Measurements from ENCODE around the gene TENM4.

The TENM4 gene

DNA sequence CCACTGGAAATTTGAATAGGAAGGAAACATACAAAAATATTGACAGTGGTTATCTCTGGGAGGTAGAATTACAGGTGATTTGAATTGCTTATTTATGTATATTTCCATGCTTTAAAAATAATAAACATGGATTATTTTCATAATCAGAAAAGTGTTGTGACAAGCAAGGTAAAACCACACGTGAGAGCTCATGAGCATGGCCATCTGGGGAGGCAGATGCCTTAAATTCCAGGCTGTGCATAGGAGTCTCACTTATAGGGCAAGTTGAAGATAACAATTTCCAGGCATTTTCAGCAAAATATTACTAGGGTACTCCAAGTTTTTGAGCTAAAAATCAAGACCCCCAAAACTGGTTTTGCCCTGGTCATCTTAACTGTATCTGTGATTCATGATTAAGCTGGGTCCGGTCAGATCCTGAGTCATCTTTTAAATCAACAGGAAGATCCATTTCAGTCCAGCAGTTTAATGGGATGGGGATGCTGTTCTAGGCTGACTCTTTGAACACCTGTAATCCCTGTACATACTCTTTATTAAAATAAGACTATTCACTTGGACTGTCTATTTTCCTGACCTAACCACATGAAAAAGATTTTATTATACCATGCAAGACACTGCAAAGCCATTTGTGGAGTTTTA is 750.4 kb downstream of the TENM4 start:
- Histone ChIP-seq H3K9ac (ENCODE audit: low read depth in 1 of 2, low read length in 2 of 2) (no peak overlapping the region), H3K9me3 (ENCODE audit: control insufficient read depth in 2 of 2, low read length in 2 of 2) (no peaks in the 10 kb centered on the region), H3K27me3 (ENCODE audit: control insufficient read depth in 2 of 2, insufficient read depth in 2 of 2, low read length in 2 of 2) (no peaks in the 10 kb centered on the region), H3K4me1 (ENCODE audit: control insufficient read depth in 2 of 2, insufficient read depth in 2 of 2, low read length in 2 of 2) (no peaks in the 10 kb centered on the region), H3K27ac (ENCODE audit: low read depth in 2 of 2, low read length in 2 of 2) (no peak overlapping the region), H3K4me3 (ENCODE audit: low read length in 2 of 2) (no peak overlapping the region), H3K36me3 (ENCODE audit: control insufficient read depth in 2 of 2, insufficient read depth in 2 of 2, low read length in 2 of 2) (no peaks in the 10 kb centered on the region)

DNA sequence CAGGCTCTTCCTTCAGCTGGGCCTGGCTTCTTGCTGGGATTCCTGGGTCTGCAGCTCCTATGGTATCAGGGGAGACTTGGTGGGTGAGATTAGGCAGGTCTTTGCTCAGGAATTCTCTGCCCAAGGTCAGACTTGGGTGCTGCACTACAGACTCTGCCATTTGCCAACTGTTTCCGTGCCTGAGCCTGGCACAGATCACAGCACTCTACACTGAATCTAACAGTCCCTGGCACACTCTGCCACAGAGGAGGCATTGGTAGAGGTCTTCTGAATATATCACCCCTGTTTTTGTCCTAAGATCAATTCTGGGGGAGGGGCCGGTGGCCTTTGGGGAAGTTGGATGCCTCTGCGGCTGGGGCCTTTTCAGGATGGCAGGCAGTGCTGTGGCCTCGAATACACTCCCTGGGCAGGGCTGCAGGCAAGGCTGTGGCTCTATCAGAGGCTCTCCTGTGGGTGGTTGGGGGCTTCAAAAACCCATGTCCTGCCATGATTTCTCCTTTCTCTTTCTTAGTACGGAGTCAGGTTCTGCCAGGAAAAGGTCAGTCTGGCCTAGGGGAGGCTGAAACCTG is 751.2 kb downstream of the TENM4 start:
- no peak overlapping the region for H3K27ac ChIP-seq (ENCODE audit: low read depth in 2 of 2, low read length in 2 of 2)
- no peak overlapping the region for H3K9ac ChIP-seq (ENCODE audit: low read depth in 1 of 2, low read length in 2 of 2)
- H3K36me3 ChIP-seq (ENCODE audit: control insufficient read depth in 2 of 2, insufficient read depth in 2 of 2, low read length in 2 of 2), result no peaks in the 10 kb centered on the region
- H3K4me3 ChIP-seq (ENCODE audit: low read length in 2 of 2), result no peak overlapping the region
- H3K27me3 ChIP-seq (ENCODE audit: control insufficient read depth in 2 of 2, insufficient read depth in 2 of 2, low read length in 2 of 2), result no peaks in the 10 kb centered on the region
- no peaks in the 10 kb centered on the region for H3K4me1 ChIP-seq (ENCODE audit: control insufficient read depth in 2 of 2, insufficient read depth in 2 of 2, low read length in 2 of 2)
- H3K9me3 ChIP-seq (ENCODE audit: control insufficient read depth in 2 of 2, low read length in 2 of 2), result no peaks in the 10 kb centered on the region

DNA sequence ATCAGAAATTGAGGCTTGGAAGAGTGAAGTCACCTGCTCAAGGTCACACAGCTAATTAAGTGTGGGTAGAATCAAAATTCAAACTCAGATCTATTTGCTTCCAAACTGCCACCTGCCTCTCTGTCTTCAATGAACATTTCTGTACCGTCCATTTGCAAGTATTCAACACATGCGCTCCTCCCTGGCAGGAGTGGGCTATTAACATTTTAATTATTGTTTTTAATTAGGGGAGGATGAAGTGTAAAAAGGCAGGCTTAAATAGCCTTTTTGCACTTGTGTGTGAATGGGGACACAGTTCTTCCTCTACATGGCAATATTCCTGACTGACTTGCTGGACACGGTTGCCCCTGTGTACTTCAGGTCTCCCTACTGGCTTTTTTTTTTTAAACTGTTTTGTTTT is 751.7 kb downstream of the TENM4 start:
- Histone ChIP-seq H3K27ac (ENCODE audit: low read depth in 2 of 2, low read length in 2 of 2) (no peak overlapping the region), H3K4me1 (ENCODE audit: control insufficient read depth in 2 of 2, insufficient read depth in 2 of 2, low read length in 2 of 2) (no peaks in the 10 kb centered on the region), H3K9me3 (ENCODE audit: control insufficient read depth in 2 of 2, low read length in 2 of 2) (no peaks in the 10 kb centered on the region), H3K27me3 (ENCODE audit: control insufficient read depth in 2 of 2, insufficient read depth in 2 of 2, low read length in 2 of 2) (no peaks in the 10 kb centered on the region), H3K4me3 (ENCODE audit: low read length in 2 of 2) (no peak overlapping the region), H3K9ac (ENCODE audit: low read depth in 1 of 2, low read length in 2 of 2) (no peak overlapping the region), H3K36me3 (ENCODE audit: control insufficient read depth in 2 of 2, insufficient read depth in 2 of 2, low read length in 2 of 2) (no peaks in the 10 kb centered on the region)

DNA sequence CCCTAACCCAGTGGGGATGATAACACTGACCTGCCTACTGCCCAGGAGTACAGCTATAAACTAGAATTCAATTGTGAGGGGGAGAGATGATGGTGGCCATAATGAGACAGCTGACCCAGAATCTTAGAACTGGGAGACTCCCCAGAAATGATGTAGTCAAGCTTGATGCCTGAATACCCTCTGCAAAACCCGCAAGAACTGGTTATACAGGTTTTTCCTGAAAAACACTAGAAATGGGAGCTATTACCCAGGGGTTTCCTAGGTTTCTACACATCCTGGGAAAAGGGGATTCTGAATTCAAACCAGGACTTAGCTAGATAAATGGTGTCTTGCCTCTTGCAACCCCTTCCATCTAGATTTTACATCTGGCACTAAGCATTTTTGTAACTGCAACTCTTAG is 752.4 kb downstream of the TENM4 start:
- H3K27me3 ChIP-seq (ENCODE audit: control insufficient read depth in 2 of 2, insufficient read depth in 2 of 2, low read length in 2 of 2), result no peaks in the 10 kb centered on the region

DNA sequence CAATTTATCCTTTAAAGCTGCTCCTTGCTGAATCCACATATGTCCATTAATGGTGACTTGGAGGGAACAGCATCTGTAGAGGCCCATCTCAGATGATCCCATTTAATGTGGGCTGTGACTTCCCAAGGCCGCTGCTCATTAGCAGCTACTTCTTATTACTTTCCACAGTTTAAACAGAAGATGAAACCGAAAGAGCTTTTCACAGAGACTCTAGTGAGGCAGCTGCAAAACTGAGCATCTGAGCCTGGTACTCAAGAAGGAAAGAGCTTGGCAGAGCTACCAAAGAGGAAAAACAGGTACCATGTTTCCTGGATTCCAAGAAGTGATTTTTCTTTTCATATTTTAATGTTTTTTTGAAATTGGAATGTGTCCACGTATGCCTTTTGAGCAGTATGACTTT is 755.7 kb downstream of the TENM4 start:
- Histone ChIP-seq H3K4me1 (ENCODE audit: control insufficient read depth in 2 of 2, insufficient read depth in 2 of 2, low read length in 2 of 2) (no peaks in the 10 kb centered on the region), H3K27ac (ENCODE audit: low read depth in 2 of 2, low read length in 2 of 2) (no peak overlapping the region), H3K9ac (ENCODE audit: low read depth in 1 of 2, low read length in 2 of 2) (no peak overlapping the region), H3K9me3 (ENCODE audit: control insufficient read depth in 2 of 2, low read length in 2 of 2) (no peaks in the 10 kb centered on the region), H3K27me3 (ENCODE audit: control insufficient read depth in 2 of 2, insufficient read depth in 2 of 2, low read length in 2 of 2) (no peaks in the 10 kb centered on the region), H3K4me3 (ENCODE audit: low read length in 2 of 2) (no peak overlapping the region), H3K36me3 (ENCODE audit: control insufficient read depth in 2 of 2, insufficient read depth in 2 of 2, low read length in 2 of 2) (no peaks in the 10 kb centered on the region)

More for the DNA sequence above, 752.4 kb downstream of the TENM4 start:
- Histone ChIP-seq H3K9me3 (ENCODE audit: control insufficient read depth in 2 of 2, low read length in 2 of 2) (no peaks in the 10 kb centered on the region), H3K36me3 (ENCODE audit: control insufficient read depth in 2 of 2, insufficient read depth in 2 of 2, low read length in 2 of 2) (no peaks in the 10 kb centered on the region), H3K4me1 (ENCODE audit: control insufficient read depth in 2 of 2, insufficient read depth in 2 of 2, low read length in 2 of 2) (no peaks in the 10 kb centered on the region), H3K9ac (ENCODE audit: low read depth in 1 of 2, low read length in 2 of 2) (no peak overlapping the region), H3K4me3 (ENCODE audit: low read length in 2 of 2) (no peak overlapping the region), H3K27ac (ENCODE audit: low read depth in 2 of 2, low read length in 2 of 2) (no peak overlapping the region)

DNA sequence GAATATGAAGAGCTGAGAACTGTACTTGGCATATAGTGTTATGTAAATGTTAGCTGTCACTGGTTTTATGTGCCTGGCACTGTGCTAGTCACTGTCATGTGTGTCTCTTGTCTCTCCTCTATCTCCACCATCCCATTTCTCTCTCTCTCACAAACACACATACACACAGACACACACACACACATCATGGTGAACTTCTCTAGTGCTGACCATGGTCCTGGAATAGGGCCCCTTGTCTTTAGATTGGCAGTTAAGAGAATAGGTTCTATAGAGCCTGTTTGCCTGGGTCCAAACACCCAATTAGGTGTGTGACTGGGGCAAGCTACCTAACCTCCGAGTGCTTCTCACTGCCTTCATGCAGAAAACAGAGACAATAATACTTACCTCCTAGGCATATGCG is 756.5 kb downstream of the TENM4 start:
- Histone ChIP-seq H3K36me3 (ENCODE audit: control insufficient read depth in 2 of 2, insufficient read depth in 2 of 2, low read length in 2 of 2) (no peaks in the 10 kb centered on the region), H3K4me1 (ENCODE audit: control insufficient read depth in 2 of 2, insufficient read depth in 2 of 2, low read length in 2 of 2) (no peaks in the 10 kb centered on the region), H3K9me3 (ENCODE audit: control insufficient read depth in 2 of 2, low read length in 2 of 2) (no peaks in the 10 kb centered on the region), H3K27ac (ENCODE audit: low read depth in 2 of 2, low read length in 2 of 2) (no peak overlapping the region), H3K9ac (ENCODE audit: low read depth in 1 of 2, low read length in 2 of 2) (no peak overlapping the region), H3K4me3 (ENCODE audit: low read length in 2 of 2) (no peak overlapping the region), H3K27me3 (ENCODE audit: control insufficient read depth in 2 of 2, insufficient read depth in 2 of 2, low read length in 2 of 2) (no peaks in the 10 kb centered on the region)

DNA sequence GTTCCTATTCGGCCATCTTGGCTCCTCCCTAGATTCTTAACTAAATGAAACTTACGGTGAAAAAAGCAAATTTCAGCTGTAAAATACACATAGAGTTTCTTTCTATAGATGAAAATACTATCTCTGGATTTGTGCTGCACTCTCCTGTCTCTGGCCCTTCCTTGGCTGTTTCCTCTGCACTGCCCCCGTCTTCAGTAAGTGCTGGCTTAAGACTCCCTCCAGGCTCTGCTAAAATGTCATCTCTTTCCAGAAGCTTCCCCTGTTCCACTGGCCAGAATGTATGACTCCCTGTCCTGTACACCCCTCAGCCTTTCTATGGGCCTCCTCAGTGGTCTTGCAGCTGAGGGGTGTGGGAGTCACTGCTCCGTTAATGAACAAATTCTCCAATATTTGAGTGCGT is 757.1 kb downstream of the TENM4 start:
- Histone ChIP-seq H3K9ac (ENCODE audit: low read depth in 1 of 2, low read length in 2 of 2) (no peak overlapping the region), H3K4me3 (ENCODE audit: low read length in 2 of 2) (peak overlapping the region in 1 of 2 donors; percentile 23), H3K27me3 (ENCODE audit: control insufficient read depth in 2 of 2, insufficient read depth in 2 of 2, low read length in 2 of 2) (no peaks in the 10 kb centered on the region), H3K36me3 (ENCODE audit: control insufficient read depth in 2 of 2, insufficient read depth in 2 of 2, low read length in 2 of 2) (no peaks in the 10 kb centered on the region), H3K27ac (ENCODE audit: low read depth in 2 of 2, low read length in 2 of 2) (no peak overlapping the region), H3K4me1 (ENCODE audit: control insufficient read depth in 2 of 2, insufficient read depth in 2 of 2, low read length in 2 of 2) (no peaks in the 10 kb centered on the region), H3K9me3 (ENCODE audit: control insufficient read depth in 2 of 2, low read length in 2 of 2) (no peaks in the 10 kb centered on the region)

DNA sequence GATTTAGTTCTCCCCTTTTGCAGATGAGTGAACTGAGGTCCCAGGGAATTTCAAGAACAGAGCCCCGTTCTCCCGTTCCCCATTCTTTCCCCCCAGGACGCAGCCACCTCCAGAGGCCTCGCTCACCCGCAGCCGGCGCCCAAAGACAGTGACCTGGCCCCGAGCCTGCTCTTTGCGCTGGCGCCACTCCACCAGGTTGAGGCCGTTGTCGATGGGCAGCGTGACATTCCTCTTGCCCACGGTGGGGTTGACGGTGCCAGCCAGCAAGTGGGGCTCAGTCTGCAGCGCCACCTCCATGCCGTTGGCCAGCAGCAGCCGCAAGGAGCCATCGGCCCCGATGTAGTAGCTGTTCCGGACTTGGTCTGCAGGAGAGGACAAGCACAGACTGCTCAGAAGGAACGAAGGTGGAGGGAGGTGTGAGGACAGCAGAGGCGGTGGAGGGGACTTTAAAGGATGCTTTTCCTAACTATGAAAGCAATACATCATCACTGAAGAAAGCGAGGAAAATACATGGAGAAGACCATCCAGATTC is 764.7 kb downstream of the TENM4 start:
- H3K27me3 ChIP-seq (ENCODE audit: control insufficient read depth in 2 of 2, insufficient read depth in 2 of 2, low read length in 2 of 2), result no peaks in the 10 kb centered on the region
- H3K4me3 ChIP-seq (ENCODE audit: low read length in 2 of 2), result no peak overlapping the region
- no peaks in the 10 kb centered on the region for H3K36me3 ChIP-seq (ENCODE audit: control insufficient read depth in 2 of 2, insufficient read depth in 2 of 2, low read length in 2 of 2)
- no peaks in the 10 kb centered on the region for H3K4me1 ChIP-seq (ENCODE audit: control insufficient read depth in 2 of 2, insufficient read depth in 2 of 2, low read length in 2 of 2)
- H3K9me3 ChIP-seq (ENCODE audit: control insufficient read depth in 2 of 2, low read length in 2 of 2), result no peaks in the 10 kb centered on the region
- no peak overlapping the region for H3K9ac ChIP-seq (ENCODE audit: low read depth in 1 of 2, low read length in 2 of 2)
- H3K27ac ChIP-seq (ENCODE audit: low read depth in 2 of 2, low read length in 2 of 2), result no peak overlapping the region

DNA sequence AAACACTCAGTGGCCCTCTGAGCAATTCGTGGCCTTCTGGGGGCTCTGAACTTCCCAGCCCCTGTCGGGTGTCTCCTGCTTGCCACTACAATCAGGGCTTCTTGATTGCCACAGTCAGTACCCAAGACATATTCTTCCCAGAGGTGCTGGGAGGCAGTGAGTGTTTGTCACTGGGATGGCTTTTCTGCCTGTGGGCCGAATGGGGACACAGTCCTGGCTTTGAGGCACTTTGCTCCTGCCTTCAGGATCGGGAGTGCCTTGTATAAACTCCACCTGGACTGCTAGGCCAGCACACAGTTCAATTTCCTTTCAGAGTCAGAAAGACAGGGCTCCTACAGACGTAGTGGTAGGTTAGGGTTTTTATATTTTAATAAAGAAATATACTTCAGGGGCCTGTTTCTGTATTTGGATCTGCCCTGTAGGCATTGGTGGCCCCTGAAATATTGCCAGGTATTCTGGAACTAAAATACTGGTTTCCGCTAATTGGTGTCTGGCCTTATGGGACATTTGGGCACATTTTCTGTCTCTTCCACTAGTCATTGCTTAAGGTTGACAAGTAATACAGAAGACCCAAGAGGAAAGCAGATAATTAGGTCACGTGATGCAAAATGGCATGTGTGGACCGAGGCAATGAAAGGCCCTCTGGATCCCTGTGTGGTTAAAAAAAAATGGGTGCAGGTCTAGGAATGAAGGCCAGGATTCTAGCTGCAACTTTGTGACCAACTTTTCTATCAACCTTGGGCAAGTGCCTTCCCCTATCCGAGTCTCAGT is 767.8 kb downstream of the TENM4 start:
- no peak overlapping the region for H3K27ac ChIP-seq (ENCODE audit: low read depth in 2 of 2, low read length in 2 of 2)
- H3K9ac ChIP-seq (ENCODE audit: low read depth in 1 of 2, low read length in 2 of 2), result no peak overlapping the region
- no peaks in the 10 kb centered on the region for H3K4me1 ChIP-seq (ENCODE audit: control insufficient read depth in 2 of 2, insufficient read depth in 2 of 2, low read length in 2 of 2)
- no peak overlapping the region for H3K4me3 ChIP-seq (ENCODE audit: low read length in 2 of 2)
- H3K9me3 ChIP-seq (ENCODE audit: control insufficient read depth in 2 of 2, low read length in 2 of 2), result no peaks in the 10 kb centered on the region
- H3K36me3 ChIP-seq (ENCODE audit: control insufficient read depth in 2 of 2, insufficient read depth in 2 of 2, low read length in 2 of 2), result no peaks in the 10 kb centered on the region
- H3K27me3 ChIP-seq (ENCODE audit: control insufficient read depth in 2 of 2, insufficient read depth in 2 of 2, low read length in 2 of 2), result no peaks in the 10 kb centered on the region

DNA sequence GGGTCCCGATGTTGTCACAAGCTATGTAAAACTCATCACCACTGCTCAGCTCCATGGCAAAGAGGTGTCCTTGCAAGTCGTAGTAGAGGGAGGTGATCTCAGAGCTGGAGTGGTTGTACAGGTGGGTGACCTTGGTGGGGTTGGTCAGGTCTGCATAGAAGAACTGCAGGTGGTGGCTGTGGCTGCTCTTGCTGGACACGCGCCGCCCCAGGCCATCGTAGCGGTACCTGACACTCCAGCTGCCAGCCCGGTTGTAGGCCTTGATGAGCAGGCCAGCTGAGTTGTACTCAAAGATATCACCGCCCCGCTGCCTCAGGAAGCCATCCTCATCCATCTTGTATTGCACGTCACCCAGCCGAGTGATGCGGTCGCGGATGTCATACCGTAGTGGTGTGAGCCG is 771.6 kb downstream of the TENM4 start:
- Histone ChIP-seq H3K27me3 (ENCODE audit: control insufficient read depth in 2 of 2, insufficient read depth in 2 of 2, low read length in 2 of 2) (no peaks in the 10 kb centered on the region), H3K4me3 (ENCODE audit: low read length in 2 of 2) (no peak overlapping the region)

More for the DNA sequence above, 771.6 kb downstream of the TENM4 start:
- Histone ChIP-seq H3K9ac (ENCODE audit: low read depth in 1 of 2, low read length in 2 of 2) (no peak overlapping the region), H3K27ac (ENCODE audit: low read depth in 2 of 2, low read length in 2 of 2) (no peak overlapping the region), H3K36me3 (ENCODE audit: control insufficient read depth in 2 of 2, insufficient read depth in 2 of 2, low read length in 2 of 2) (no peaks in the 10 kb centered on the region), H3K4me1 (ENCODE audit: control insufficient read depth in 2 of 2, insufficient read depth in 2 of 2, low read length in 2 of 2) (no peaks in the 10 kb centered on the region), H3K9me3 (ENCODE audit: control insufficient read depth in 2 of 2, low read length in 2 of 2) (no peaks in the 10 kb centered on the region)

Measured in mucosa of rectum (tissue), 2 donors.